Keratinocyte (primary cell): ENCODE data around the gene MAGI3. TPM values are rescaled to one million over a fixed set of nuclear protein-coding genes. Genes with fewer than 3 reads are reported as not detected.

Source experiments
- DNase-seq: peaks from one replicate; pipeline ENCODE4 v3.0.0-alpha.2; 2011; ENCODE audit warnings: low read depth, missing footprints, low spot score
- FAIRE-seq: peaks from 2 replicates; lab custom pipeline; 2011; peaks lifted over from hg19 to GRCh38; lab: Jason Lieb, UNC
- H2AFZ ChIP-seq: 2 replicates; pipeline ENCODE4 v1.6.0; 2012; ENCODE audit warnings: low read length, control low read depth, inconsistent platforms; ENCODE audit not compliant: control insufficient read depth
- H3K27ac ChIP-seq: 2 replicates; pipeline ENCODE4 v1.5.1; 2011; ENCODE audit warnings: low read length; ENCODE audit not compliant: control insufficient read depth, insufficient read depth
- H3K27me3 ChIP-seq: 3 replicates; pipeline ENCODE4 v1.6.0; 2011; ENCODE audit warnings: low read length; ENCODE audit not compliant: control insufficient read depth, insufficient read depth; ENCODE audit errors: extremely low read depth
- H3K36me3 ChIP-seq, 2 experiments: 2 replicates in 1 of 2; 3 replicates in 1 of 2; pipeline ENCODE4 v1.5.1; 2011; ENCODE audit warnings: low read length in 2 of 2, mild to moderate bottlenecking in 1 of 2; ENCODE audit not compliant: control insufficient read depth in 2 of 2, insufficient read depth in 2 of 2; ENCODE audit errors: extremely low read depth in 1 of 2
- H3K4me1 ChIP-seq: 3 replicates; pipeline ENCODE4 v1.5.1; 2011; ENCODE audit warnings: low read length; ENCODE audit not compliant: control insufficient read depth, insufficient read depth; ENCODE audit errors: extremely low read depth
- H3K4me2 ChIP-seq: 3 replicates; pipeline ENCODE4 v1.6.0; 2011; ENCODE audit warnings: low read depth, low read length; ENCODE audit not compliant: control insufficient read depth, insufficient read depth; ENCODE audit errors: extremely low read depth
- H3K4me3 ChIP-seq, 3 experiments: fragments of 200-600 bp in 1 of 3; sonication (generic) in 1 of 3; 2 replicates in 2 of 3; 3 replicates in 1 of 3; pipeline ENCODE4 v1.5.1; 2011 to 2016; ENCODE audit warnings: low read length in 3 of 3, mild to moderate bottlenecking in 3 of 3, control low read depth in 2 of 3, inconsistent platforms in 1 of 3, low read depth in 1 of 3, mixed read lengths in 1 of 3, mixed run types in 1 of 3, moderate library complexity in 1 of 3; ENCODE audit not compliant: control insufficient read depth in 2 of 3, insufficient read depth in 2 of 3; ENCODE audit errors: extremely low read depth in 1 of 3
- H3K79me2 ChIP-seq: 2 replicates; pipeline ENCODE4 v1.6.0; 2012; ENCODE audit warnings: low read length; ENCODE audit not compliant: control insufficient read depth, insufficient read depth
- H3K9ac ChIP-seq: 3 replicates; pipeline ENCODE4 v1.6.0; 2011; ENCODE audit warnings: low read length; ENCODE audit not compliant: control insufficient read depth, insufficient read depth; ENCODE audit errors: extremely low read depth
- H3K9me1 ChIP-seq: 3 replicates; pipeline ENCODE4 v1.6.0; 2011; ENCODE audit warnings: low read length; ENCODE audit not compliant: control insufficient read depth, insufficient read depth; ENCODE audit errors: extremely low read depth
- H3K9me3 ChIP-seq: 2 replicates; pipeline ENCODE4 v1.5.1; 2012; ENCODE audit warnings: low read depth, low read length; ENCODE audit not compliant: control insufficient read depth
- H4K20me1 ChIP-seq: 3 replicates; pipeline ENCODE4 v1.6.0; 2011; ENCODE audit warnings: low read length; ENCODE audit not compliant: control insufficient read depth, insufficient read depth; ENCODE audit errors: extremely low read depth
- EZH2 ChIP-seq: IDR thresholded peaks from one replicate; pipeline ENCODE4 v1.6.1; 2012; ENCODE audit warnings: inconsistent platforms, mild to moderate bottlenecking, low read length, moderate library complexity
- dilution Hi-C: fragments of 300-500 bp; cut with MboI; formaldehyde crosslinking; loops from one replicate; pipeline ENCODE4 v1.7.0; 2020; ENCODE audit warnings: low sequenced_read_pairs; ENCODE audit not compliant: extremely low pct_ligation_motif_present
- polyA plus RNA-seq, 5 experiments: library from polyadenylated mRNA; depleted of rRNA in 3 of 5; stranded (reverse) in 3 of 5; stranded (forward) in 1 of 5; unstranded in 1 of 5; fragments of >200 nt; gene quantifications; 1 replicate in 1 of 5; 2 replicates in 3 of 5; 3 replicates in 1 of 5; pipeline versions ENCODE4 v1.2.1 to v1.2.3, GENCODE V29; 2011 to 2012; ENCODE audit warnings: missing spikeins in 2 of 5, low read depth in 1 of 5, low replicate concordance in 1 of 5
- TF ChIP-seq, protein P1 (sequence below), 3 experiments: IDR thresholded peaks in 1 of 3; conservative IDR thresholded peaks in 1 of 3; optimal IDR thresholded peaks in 1 of 3; 2 replicates in 2 of 3; 3 replicates in 1 of 3; pipeline versions ENCODE3 to v1.5.1; 2011; ENCODE audit warnings: low read length in 3 of 3, mild to moderate bottlenecking in 3 of 3, moderate library complexity in 2 of 3, control low read depth in 1 of 3, inconsistent platforms in 1 of 3; ENCODE audit not compliant: insufficient read depth in 2 of 3; ENCODE audit errors: extremely low read depth in 1 of 3

The MAGI3 gene
- polyA plus RNA-seq, 1 donor (not counting 4 experiments of a cell fraction or from before 2014, with no cell fraction given) = 3.2 TPM

DNA sequence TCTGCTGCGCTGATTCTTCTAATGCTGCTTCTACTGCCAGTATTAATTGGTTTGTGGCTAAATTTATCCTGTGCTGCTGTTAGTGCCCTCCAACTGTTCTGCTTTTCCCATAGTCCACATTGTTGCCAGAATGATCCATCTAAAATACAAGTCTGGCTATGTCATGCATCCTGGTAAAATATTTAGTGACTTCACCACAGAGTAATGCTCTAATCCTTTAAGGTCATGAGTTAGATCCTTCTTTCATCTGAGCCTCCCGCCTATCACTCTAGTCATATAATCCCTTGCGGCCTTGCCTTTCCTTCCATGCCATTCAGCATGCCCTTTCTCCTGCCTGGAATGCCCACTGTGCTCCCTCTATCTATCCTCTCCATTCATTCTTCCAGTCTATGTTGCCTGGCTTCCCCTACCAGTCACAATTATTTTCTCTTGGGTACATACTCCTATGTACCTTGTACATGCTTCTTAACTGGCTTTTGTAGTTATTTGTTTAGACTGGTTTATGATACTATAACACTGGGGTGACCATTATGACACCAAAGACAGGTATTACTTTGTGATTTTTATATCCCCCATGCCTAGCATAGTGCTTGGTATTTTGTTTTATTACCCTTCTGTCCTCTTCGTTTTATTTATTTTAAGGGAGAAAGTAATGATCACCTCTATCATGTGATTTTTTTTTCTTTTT is 144.0 kb downstream of the MAGI3 start:
- DNase-seq (no peak), FAIRE-seq (peak; percentile 87)
- Histone ChIP-seq H3K27me3 (no peaks in the 10 kb centered on the region), H4K20me1 (no peaks in the 10 kb centered on the region), H3K27ac (no peak overlapping the region), H3K4me3 (no peak overlapping the region), H3K79me2 (peaks cover 2% of the 10 kb centered on the region), H3K9ac (no peak overlapping the region), H3K4me2 (no peak overlapping the region), H3K36me3 (no peaks in the 10 kb centered on the region), H2AFZ (no peak overlapping the region), H3K4me1 (peaks cover 18% of the 10 kb centered on the region), H3K9me3 (no peaks in the 10 kb centered on the region), H3K9me1 (no peaks in the 10 kb centered on the region)
- dilution Hi-C loops = no loop called here
- TF ChIP-seq, protein P1, sequence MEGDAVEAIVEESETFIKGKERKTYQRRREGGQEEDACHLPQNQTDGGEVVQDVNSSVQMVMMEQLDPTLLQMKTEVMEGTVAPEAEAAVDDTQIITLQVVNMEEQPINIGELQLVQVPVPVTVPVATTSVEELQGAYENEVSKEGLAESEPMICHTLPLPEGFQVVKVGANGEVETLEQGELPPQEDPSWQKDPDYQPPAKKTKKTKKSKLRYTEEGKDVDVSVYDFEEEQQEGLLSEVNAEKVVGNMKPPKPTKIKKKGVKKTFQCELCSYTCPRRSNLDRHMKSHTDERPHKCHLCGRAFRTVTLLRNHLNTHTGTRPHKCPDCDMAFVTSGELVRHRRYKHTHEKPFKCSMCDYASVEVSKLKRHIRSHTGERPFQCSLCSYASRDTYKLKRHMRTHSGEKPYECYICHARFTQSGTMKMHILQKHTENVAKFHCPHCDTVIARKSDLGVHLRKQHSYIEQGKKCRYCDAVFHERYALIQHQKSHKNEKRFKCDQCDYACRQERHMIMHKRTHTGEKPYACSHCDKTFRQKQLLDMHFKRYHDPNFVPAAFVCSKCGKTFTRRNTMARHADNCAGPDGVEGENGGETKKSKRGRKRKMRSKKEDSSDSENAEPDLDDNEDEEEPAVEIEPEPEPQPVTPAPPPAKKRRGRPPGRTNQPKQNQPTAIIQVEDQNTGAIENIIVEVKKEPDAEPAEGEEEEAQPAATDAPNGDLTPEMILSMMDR (optimal IDR thresholded peaks at IDR 0.05 in 1 of 3, IDR thresholded peaks at IDR 0.05 in 1 of 3, conservative IDR thresholded peaks at IDR 0.05 in 1 of 3; ENCODE audit: extremely low read depth in 1 of 3, insufficient read depth in 2 of 3, low read length in 3 of 3) = no peak

DNA sequence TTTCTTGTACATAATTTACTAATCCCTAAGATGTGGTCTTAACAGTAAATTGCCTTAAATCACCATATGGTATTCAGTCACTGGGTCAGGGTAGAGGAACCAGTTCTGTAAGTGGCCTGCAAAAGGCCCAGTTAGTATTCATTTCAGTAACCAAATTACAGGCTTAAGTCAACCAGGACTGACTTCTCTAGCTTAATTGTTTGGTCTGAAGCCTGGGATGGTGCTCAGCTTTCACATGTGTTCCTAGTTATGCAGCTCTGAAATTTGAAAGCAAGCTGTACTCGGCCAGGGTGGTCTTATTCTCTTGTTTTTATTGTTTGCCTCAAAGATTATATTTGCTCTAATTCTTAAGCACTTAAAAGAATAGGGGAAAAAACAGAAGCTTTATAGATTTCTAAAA is 144.6 kb downstream of the MAGI3 start:
- H3K9ac ChIP-seq = no peak overlapping the region
- no peaks in the 10 kb centered on the region for H3K27me3 ChIP-seq
- dilution Hi-C loops = no loop called here
- no peak overlapping the region for H3K4me2 ChIP-seq
- no peak overlapping the region for H2AFZ ChIP-seq
- no peaks in the 10 kb centered on the region for H4K20me1 ChIP-seq
- no peaks in the 10 kb centered on the region for H3K9me3 ChIP-seq
- no peak overlapping the region for H3K27ac ChIP-seq
- H3K9me1 ChIP-seq = no peaks in the 10 kb centered on the region
- TF ChIP-seq, protein P1 (optimal IDR thresholded peaks at IDR 0.05 in 1 of 3, IDR thresholded peaks at IDR 0.05 in 1 of 3, conservative IDR thresholded peaks at IDR 0.05 in 1 of 3; ENCODE audit: extremely low read depth in 1 of 3, insufficient read depth in 2 of 3, low read length in 3 of 3) = no peak
- no peak for TF ChIP-seq EZH2
- no peaks in the 10 kb centered on the region for H3K36me3 ChIP-seq
- peaks cover 18% of the 10 kb centered on the region for H3K4me1 ChIP-seq
- no peak overlapping the region for H3K4me3 ChIP-seq
- DNase-seq (no peak), FAIRE-seq (no peak)
- H3K79me2 ChIP-seq = peaks cover 2% of the 10 kb centered on the region
